K562 (cell line): ENCODE results near the gene ZBTB14. TPM values are rescaled to one million over a fixed set of nuclear protein-coding genes. Genes with fewer than 3 reads are reported as not detected.
A peak's percentile ranks its signal among the peaks of the same experiment; 100 is the strongest.

Experiments used
- ATAC-seq: fragments of 200-7000 bp; cut with Tn5 transposase; 3 replicates; pipeline ENCODE4 v1.9.1; 2020; ENCODE audit warnings: moderate library complexity
- BruUV-seq: library from RNA; stranded (reverse); fragments of 400-500 nt; replicated peaks from 2 replicates; lab custom pipeline; 2021; lab: Mats Ljungman, UMichigan
- CTCF ChIA-PET: fragments of 300-600 bp; formaldehyde crosslinking; extraction: SDS; loops from one replicate; lab custom pipeline; 2021; ENCODE audit warnings: low intra/inter-chr PET ratio; lab: Yijun Ruan, JAX
- POLR2A ChIA-PET: fragments of 300-600, 350-650 bp; sonication (Branson Sonifier 250); formaldehyde crosslinking; extraction: SDS; loops from one replicate; lab custom pipeline; 2021; ENCODE audit warnings: antibody characterized with exemption, inconsistent platforms; lab: Yijun Ruan, JAX
- DNase-seq, 4 experiments: peaks; one replicate each; pipeline versions ENCODE4 v3.0.0 to v3.0.0-alpha.2; 2011 to 2018; ENCODE audit warnings: low spot score in 3 of 4, mixed read lengths in 3 of 4; ENCODE audit errors: extremely low read depth in 1 of 4
- FAIRE-seq: peaks from 2 replicates; lab custom pipeline; 2011; peaks lifted over from hg19 to GRCh38; lab: Jason Lieb, UNC
- H2AFZ ChIP-seq: 2 replicates; pipeline ENCODE4 v1.6.0; 2011; ENCODE audit warnings: low read depth, low read length, control low read depth, inconsistent platforms
- H3K27ac ChIP-seq: fragments of 200-600 bp; 3 replicates; pipeline ENCODE4 v1.8.0; 2011; ENCODE audit warnings: low read depth, mild to moderate bottlenecking, control low read depth, inconsistent platforms, low read length, moderate library complexity, mixed read lengths; ENCODE audit errors: extremely low read depth
- H3K27me3 ChIP-seq, 2 experiments: fragments of 300-600 bp in 1 of 2; 2 replicates in 1 of 2; 3 replicates in 1 of 2; pipeline versions ENCODE4 v1.6.0 to v1.8.0; 2011; ENCODE audit warnings: inconsistent platforms in 2 of 2, low read length in 2 of 2, mild to moderate bottlenecking in 1 of 2, mixed read lengths in 1 of 2, moderate library complexity in 1 of 2; ENCODE audit not compliant: control insufficient read depth in 2 of 2, insufficient read depth in 2 of 2
- H3K36me3 ChIP-seq: fragments of 300-600 bp; 3 replicates; pipeline ENCODE4 v1.8.0; 2011; ENCODE audit warnings: mild to moderate bottlenecking, low read length, inconsistent platforms; ENCODE audit not compliant: control insufficient read depth, insufficient read depth
- H3K4me1 ChIP-seq, 2 experiments: fragments of 200-600 bp in 1 of 2; replicated peaks in 1 of 2; 2 replicates in 1 of 2; 3 replicates in 1 of 2; pipeline versions ENCODE4 v1.5.1 to v1.8.0; 2011; ENCODE audit warnings: inconsistent platforms in 2 of 2, low read length in 2 of 2, mild to moderate bottlenecking in 1 of 2, mixed read lengths in 1 of 2, moderate library complexity in 1 of 2; ENCODE audit not compliant: control insufficient read depth in 2 of 2, insufficient read depth in 2 of 2
- H3K4me2 ChIP-seq: 2 replicates; pipeline ENCODE4 v1.6.1; 2011; ENCODE audit warnings: low read length, control low read depth, inconsistent platforms, mixed read lengths; ENCODE audit not compliant: insufficient read depth
- H3K4me3 ChIP-seq: fragments of 200-600 bp; sonication (generic), shearing (Covaris generic); 2 replicates; pipeline ENCODE4 v1.5.1; 2016; ENCODE audit warnings: control low read depth, inconsistent platforms
- H3K79me2 ChIP-seq: fragments of 200-600 bp; 3 replicates; pipeline ENCODE4 v1.8.0; 2011; ENCODE audit warnings: low read length, inconsistent platforms; ENCODE audit not compliant: control insufficient read depth, insufficient read depth
- H3K9ac ChIP-seq, 2 experiments: 2 replicates each; pipeline versions ENCODE4 v1.6.0 to v1.6.1; 2011; ENCODE audit warnings: low read depth in 2 of 2, low read length in 2 of 2, control low read depth in 1 of 2, inconsistent platforms in 1 of 2, mild to moderate bottlenecking in 1 of 2, mixed read lengths in 1 of 2; ENCODE audit not compliant: insufficient read depth in 1 of 2
- H3K9me1 ChIP-seq: one replicate; pipeline ENCODE4 v1.6.0; 2011; ENCODE audit warnings: inconsistent platforms, mild to moderate bottlenecking, low read length, moderate library complexity; ENCODE audit not compliant: control insufficient read depth, insufficient read depth
- H3K9me3 ChIP-seq: replicated peaks from 2 replicates; pipeline ENCODE4 v1.5.1; 2011; ENCODE audit warnings: low read depth, low read length, inconsistent platforms; ENCODE audit not compliant: control insufficient read depth, insufficient read depth
- H4K20me1 ChIP-seq: replicated peaks from 2 replicates; pipeline ENCODE4 v1.6.1; 2011; ENCODE audit warnings: low read length, inconsistent platforms, mixed read lengths; ENCODE audit not compliant: control insufficient read depth, insufficient read depth
- MBD2 ChIP-seq: sonication (generic); IDR thresholded peaks from 2 replicates; pipeline ENCODE4 v1.6.1; 2016; ENCODE audit warnings: low read depth, borderline replicate concordance
- MCM3 ChIP-seq: fragments of 450-650 bp; IDR thresholded peaks from 2 replicates; pipeline ENCODE4 v1.6.1; 2016
- MTF1 ChIP-seq: fragments of 250-450 bp; sonication (Bioruptor Pico); IDR thresholded peaks from 2 replicates; pipeline ENCODE4 v1.9.0; 2021; ENCODE audit warnings: moderate library complexity, mild to moderate bottlenecking, inconsistent platforms, borderline replicate concordance
- SAP30 ChIP-seq: fragments of 200-600 bp; sonication (generic); IDR thresholded peaks from 2 replicates; pipeline ENCODE4 v1.6.1; 2012; ENCODE audit warnings: borderline replicate concordance, low read depth, mild to moderate bottlenecking, moderate library complexity, low read length, control low read depth, inconsistent platforms; ENCODE audit not compliant: insufficient read depth, poor library complexity, severe bottlenecking
- XRCC4 ChIP-seq: IDR thresholded peaks from one replicate; pipeline ENCODE4 v1.6.1; 2011; ENCODE audit not compliant: insufficient read depth, insufficient read length; ENCODE audit errors: extremely low read depth
- ZNF23 ChIP-seq: fragments of 250-450 bp; sonication (Bioruptor Pico); IDR thresholded peaks from 2 replicates; pipeline ENCODE4 v1.4.0; 2020; ENCODE audit warnings: mild to moderate bottlenecking
- ZNF41 ChIP-seq: fragments of 250-450 bp; sonication (Bioruptor Pico); conservative IDR thresholded peaks from 2 replicates; pipeline ENCODE4 v1.4.0; 2020; ENCODE audit warnings: mild to moderate bottlenecking
- ZNF644 ChIP-seq: fragments of 200-800 bp; sonication (Bioruptor generic); IDR thresholded peaks from 2 replicates; pipeline ENCODE4 v1.6.1; 2016; ENCODE audit warnings: low read depth, missing genetic modification characterization, missing compliant biosample characterization
- WGBS: fragments of 100-300 bp; shearing (Covaris generic); methylation state at CpG from one replicate; pipeline ENCODE4 v1.1.6; 2016; ENCODE audit warnings: low coverage, mixed read lengths; ENCODE audit not compliant: insufficient coverage; ENCODE audit errors: missing lambda C conversion rate; 5-methylcytosine and 5-hydroxymethylcytosine counted together
- in situ Hi-C: fragments of 300-500 bp; cut with MboI; formaldehyde crosslinking; loops from 4 replicates; pipeline ENCODE4 v1.15.0; 2018; ENCODE audit warnings: inconsistent platforms, mixed read lengths
- intact Hi-C: fragments of 100-400 bp; cut with micrococcal nuclease; formaldehyde crosslinking; loops from 2 replicates; pipeline ENCODE4 v1.14.2; 2022
- polyA plus RNA-seq, 8 experiments: library from polyadenylated mRNA; depleted of rRNA in 4 of 8; stranded (reverse) in 5 of 8; unstranded in 3 of 8; fragments of >200 nt; fragmentation: Nextera tagmentation in 2 of 8; fragmentation: Illumina TruSeq in 1 of 8; extraction: Ambion mirVana in 2 of 8; extraction: Trizol in 1 of 8; gene quantifications; 2 replicates each; pipeline versions ENCODE4 v1.2.1 to v1.2.3, GENCODE V29; 2011 to 2014; ENCODE audit warnings: inconsistent platforms in 1 of 8, missing spikeins in 1 of 8
- total RNA-seq, 7 experiments: library from RNA; depleted of rRNA in 6 of 7; stranded (reverse); fragments of >200 nt in 6 of 7; fragmentation: Illumina TruSeq in 2 of 7; extraction: Trizol in 2 of 7; gene quantifications; 2 replicates each; pipeline versions ENCODE4 v1.2.1 to v1.2.3, GENCODE V29; 2011 to 2021; ENCODE audit warnings: low replicate concordance in 1 of 7
- TF ChIP-seq, protein P1 (sequence below), 2 experiments: fragments of 250-450 bp in 1 of 2; fragments of 450-650 bp in 1 of 2; sonication (Bioruptor Pico) in 1 of 2; IDR thresholded peaks; 2 replicates each; pipeline versions ENCODE4 v1.6.1 to v1.8.0; 2016 to 2021; ENCODE audit warnings: mild to moderate bottlenecking in 2 of 2, moderate library complexity in 2 of 2, missing compliant biosample characterization in 1 of 2, missing genetic modification characterization in 1 of 2
- TF ChIP-seq, protein P2 (sequence below), 2 experiments: fragments of 450-650 bp in 1 of 2; sonication (generic) in 1 of 2; formaldehyde crosslinking in 1 of 2; IDR thresholded peaks in 1 of 2; conservative IDR thresholded peaks in 1 of 2; 2 replicates each; pipeline versions ENCODE4 v1.6.1 to v1.8.1; 2016 to 2023; ENCODE audit warnings: mild to moderate bottlenecking in 2 of 2, moderate library complexity in 2 of 2, inconsistent platforms in 1 of 2, missing genetic modification reagents in 1 of 2
- TF ChIP-seq, protein P3 (sequence below): sonication (generic); formaldehyde crosslinking; IDR thresholded peaks from 2 replicates; pipeline ENCODE4 v1.8.1; 2023; ENCODE audit warnings: mild to moderate bottlenecking, missing genetic modification reagents
- TF ChIP-seq, protein P4 (sequence below): fragments of 450-650 bp; IDR thresholded peaks from 2 replicates; pipeline ENCODE4 v1.6.1; 2016; ENCODE audit warnings: mild to moderate bottlenecking
- TF ChIP-seq, protein P5 (sequence below): sonication (generic); formaldehyde crosslinking; IDR thresholded peaks from 2 replicates; pipeline ENCODE4 v1.5.0; 2020; ENCODE audit warnings: missing genetic modification reagents
- TF ChIP-seq, protein P6 (sequence below): fragments of 250-450 bp; sonication (Bioruptor Pico); IDR thresholded peaks from 2 replicates; pipeline ENCODE4 v1.8.0; 2021; ENCODE audit warnings: moderate library complexity, mild to moderate bottlenecking, inconsistent platforms

The ZBTB14 gene
- total and polyA plus RNA-seq, 9 of the 15 experiments (the other 6 are each of a cell fraction or from before 2014, with no cell fraction given), result 2.8 to 12.6 (median 9.0) TPM

DNA sequence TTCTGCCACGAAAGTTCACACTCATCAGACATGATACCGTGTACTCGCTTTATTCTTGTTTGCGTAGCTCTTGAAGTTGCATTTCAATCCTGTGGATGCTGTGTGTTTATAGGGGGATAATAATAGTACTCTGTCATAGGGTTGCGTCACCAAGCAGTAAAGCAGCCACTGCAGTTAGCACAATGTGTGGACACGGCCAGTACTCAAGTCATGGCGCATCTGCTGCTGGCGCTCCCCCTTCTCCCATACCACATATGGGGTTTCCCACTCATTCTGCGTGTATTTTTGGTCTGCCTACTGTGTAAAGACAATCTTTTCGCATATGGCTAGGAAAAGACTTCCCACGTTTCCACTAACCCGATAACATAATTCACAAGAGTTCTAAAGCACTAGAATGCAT lies 2.1 kb upstream of the ZBTB14 start:
- FAIRE-seq (no peak), DNase-seq (no peak), ATAC-seq (no peak)
- Histone ChIP-seq H3K9me1 (no peaks in the 10 kb centered on the region), H3K9ac (0 out of 4 replicates have a peak overlapping the region, but pooled peaks of 1 of the 2 experiments have one; percentile 90), H3K4me3 (no peak overlapping the region), H4K20me1 (no peaks in the 10 kb centered on the region), H3K4me2 (no peak overlapping the region), H3K4me1 (peaks cover 5 to 19% of the 10 kb centered on the region in 2 experiments; a peak in 3 of 5 replicates), H3K9me3 (no peaks in the 10 kb centered on the region), H2AFZ (peak overlapping the region; percentile 98), H3K36me3 (peaks cover 6% of the 10 kb centered on the region; the same call in 2 of the 3 replicates), H3K27ac (no peak overlapping the region), H3K79me2 (peaks cover 10% of the 10 kb centered on the region; the same call in 2 of the 3 replicates), H3K27me3 (no peaks in the 10 kb centered on the region)
- ChIA-PET POLR2A (interaction anchor here (0.6 kb wide), 1 partner anchor 252 kb away, joined by 4 read pairs; no protein-coding TSS in a partner anchor), CTCF (no interaction called here)
- intact Hi-C loops (loop anchor here (10.0 kb wide), 2 partner anchors 1387 to 1437 kb away; no protein-coding TSS in a partner anchor), in situ Hi-C loops (loop anchor here (25.0 kb wide), 1 partner anchor 1440 kb away; the partner anchor contains the start of gene ARHGAP28)
- no TSS peak for BruUV-seq
- WGBS, result 87% methylated on average over 12 of the region's 12 CpGs
- TF ChIP-seq MCM3 (no peak), MBD2 (no peak), SAP30 (no peak), ZNF41 (no peak), MTF1 (no peak), XRCC4 (no peak), ZNF644 (tag) (no peak), ZNF23 (no peak)
- TF ChIP-seq, protein P1, sequence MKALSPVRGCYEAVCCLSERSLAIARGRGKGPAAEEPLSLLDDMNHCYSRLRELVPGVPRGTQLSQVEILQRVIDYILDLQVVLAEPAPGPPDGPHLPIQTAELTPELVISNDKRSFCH (CRISPR knock-in tag; IDR thresholded peaks at IDR 0.05), result no peak
- TF ChIP-seq, protein P1 (tag; IDR thresholded peaks at IDR 0.05), result no peak
- TF ChIP-seq, protein P2, sequence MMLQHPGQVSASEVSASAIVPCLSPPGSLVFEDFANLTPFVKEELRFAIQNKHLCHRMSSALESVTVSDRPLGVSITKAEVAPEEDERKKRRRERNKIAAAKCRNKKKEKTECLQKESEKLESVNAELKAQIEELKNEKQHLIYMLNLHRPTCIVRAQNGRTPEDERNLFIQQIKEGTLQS (IDR thresholded peaks at IDR 0.05), result peak; percentile 41
- TF ChIP-seq, protein P2 (CRISPR knock-in tag; conservative IDR thresholded peaks at IDR 0.05), result no peak
- TF ChIP-seq, protein P3, sequence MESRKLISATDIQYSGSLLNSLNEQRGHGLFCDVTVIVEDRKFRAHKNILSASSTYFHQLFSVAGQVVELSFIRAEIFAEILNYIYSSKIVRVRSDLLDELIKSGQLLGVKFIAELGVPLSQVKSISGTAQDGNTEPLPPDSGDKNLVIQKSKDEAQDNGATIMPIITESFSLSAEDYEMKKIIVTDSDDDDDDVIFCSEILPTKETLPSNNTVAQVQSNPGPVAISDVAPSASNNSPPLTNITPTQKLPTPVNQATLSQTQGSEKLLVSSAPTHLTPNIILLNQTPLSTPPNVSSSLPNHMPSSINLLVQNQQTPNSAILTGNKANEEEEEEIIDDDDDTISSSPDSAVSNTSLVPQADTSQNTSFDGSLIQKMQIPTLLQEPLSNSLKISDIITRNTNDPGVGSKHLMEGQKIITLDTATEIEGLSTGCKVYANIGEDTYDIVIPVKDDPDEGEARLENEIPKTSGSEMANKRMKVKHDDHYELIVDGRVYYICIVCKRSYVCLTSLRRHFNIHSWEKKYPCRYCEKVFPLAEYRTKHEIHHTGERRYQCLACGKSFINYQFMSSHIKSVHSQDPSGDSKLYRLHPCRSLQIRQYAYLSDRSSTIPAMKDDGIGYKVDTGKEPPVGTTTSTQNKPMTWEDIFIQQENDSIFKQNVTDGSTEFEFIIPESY, result peak; percentile 83
- TF ChIP-seq, protein P4, sequence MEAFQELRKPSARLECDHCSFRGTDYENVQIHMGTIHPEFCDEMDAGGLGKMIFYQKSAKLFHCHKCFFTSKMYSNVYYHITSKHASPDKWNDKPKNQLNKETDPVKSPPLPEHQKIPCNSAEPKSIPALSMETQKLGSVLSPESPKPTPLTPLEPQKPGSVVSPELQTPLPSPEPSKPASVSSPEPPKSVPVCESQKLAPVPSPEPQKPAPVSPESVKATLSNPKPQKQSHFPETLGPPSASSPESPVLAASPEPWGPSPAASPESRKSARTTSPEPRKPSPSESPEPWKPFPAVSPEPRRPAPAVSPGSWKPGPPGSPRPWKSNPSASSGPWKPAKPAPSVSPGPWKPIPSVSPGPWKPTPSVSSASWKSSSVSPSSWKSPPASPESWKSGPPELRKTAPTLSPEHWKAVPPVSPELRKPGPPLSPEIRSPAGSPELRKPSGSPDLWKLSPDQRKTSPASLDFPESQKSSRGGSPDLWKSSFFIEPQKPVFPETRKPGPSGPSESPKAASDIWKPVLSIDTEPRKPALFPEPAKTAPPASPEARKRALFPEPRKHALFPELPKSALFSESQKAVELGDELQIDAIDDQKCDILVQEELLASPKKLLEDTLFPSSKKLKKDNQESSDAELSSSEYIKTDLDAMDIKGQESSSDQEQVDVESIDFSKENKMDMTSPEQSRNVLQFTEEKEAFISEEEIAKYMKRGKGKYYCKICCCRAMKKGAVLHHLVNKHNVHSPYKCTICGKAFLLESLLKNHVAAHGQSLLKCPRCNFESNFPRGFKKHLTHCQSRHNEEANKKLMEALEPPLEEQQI, result no peak
- TF ChIP-seq, protein P5, sequence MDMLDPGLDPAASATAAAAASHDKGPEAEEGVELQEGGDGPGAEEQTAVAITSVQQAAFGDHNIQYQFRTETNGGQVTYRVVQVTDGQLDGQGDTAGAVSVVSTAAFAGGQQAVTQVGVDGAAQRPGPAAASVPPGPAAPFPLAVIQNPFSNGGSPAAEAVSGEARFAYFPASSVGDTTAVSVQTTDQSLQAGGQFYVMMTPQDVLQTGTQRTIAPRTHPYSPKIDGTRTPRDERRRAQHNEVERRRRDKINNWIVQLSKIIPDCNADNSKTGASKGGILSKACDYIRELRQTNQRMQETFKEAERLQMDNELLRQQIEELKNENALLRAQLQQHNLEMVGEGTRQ (CRISPR knock-in tag), result no peak
- TF ChIP-seq, protein P6, sequence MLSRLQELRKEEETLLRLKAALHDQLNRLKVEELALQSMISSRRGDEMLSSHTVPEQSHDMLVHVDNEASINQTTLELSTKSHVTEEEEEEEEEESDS (CRISPR knock-in tag), result no peak
